GM12865 (cell line): ENCODE results near the gene WDR55.
"Not testable (repeated sequence)": the region's sequence is repeated elsewhere in the genome, so short reads cannot be mapped to it uniquely, and the experiment has no call there.

Source experiments
- DNase-seq: peaks from one replicate; pipeline ENCODE4 v3.0.0; 2010; ENCODE audit warnings: low read depth
- H3K4me3 ChIP-seq: 2 replicates; pipeline ENCODE4 v1.5.1; 2011; ENCODE audit warnings: mild to moderate bottlenecking, low read depth, low read length, control low read depth
- CTCF ChIP-seq: IDR thresholded peaks from 2 replicates; pipeline ENCODE4 v1.5.1; 2011; ENCODE audit warnings: low read length, control low read depth, low read depth, inconsistent platforms; ENCODE audit not compliant: insufficient read depth; ENCODE audit errors: missing control alignments

The WDR55 gene

DNA sequence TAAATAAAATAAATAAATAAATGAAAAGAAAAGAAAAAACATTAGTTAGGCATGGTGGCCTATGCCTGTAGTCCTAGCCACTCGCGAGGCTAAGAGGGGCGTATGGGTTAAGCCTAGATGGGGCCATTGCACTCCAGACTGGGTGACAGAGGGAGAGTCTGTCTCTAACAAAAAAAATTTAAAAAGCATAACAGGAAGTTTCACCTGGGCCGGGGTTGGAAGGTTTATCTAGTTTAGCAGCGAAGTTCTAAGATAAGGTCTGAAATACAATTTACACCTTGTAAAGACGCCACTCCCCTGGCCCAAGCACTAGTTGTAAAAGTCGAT, 53.5 kb downstream of the WDR55 start:
- TF ChIP-seq CTCF, result no peak
- no peak for DNase-seq
- H3K4me3 ChIP-seq, result no peak overlapping the region

DNA sequence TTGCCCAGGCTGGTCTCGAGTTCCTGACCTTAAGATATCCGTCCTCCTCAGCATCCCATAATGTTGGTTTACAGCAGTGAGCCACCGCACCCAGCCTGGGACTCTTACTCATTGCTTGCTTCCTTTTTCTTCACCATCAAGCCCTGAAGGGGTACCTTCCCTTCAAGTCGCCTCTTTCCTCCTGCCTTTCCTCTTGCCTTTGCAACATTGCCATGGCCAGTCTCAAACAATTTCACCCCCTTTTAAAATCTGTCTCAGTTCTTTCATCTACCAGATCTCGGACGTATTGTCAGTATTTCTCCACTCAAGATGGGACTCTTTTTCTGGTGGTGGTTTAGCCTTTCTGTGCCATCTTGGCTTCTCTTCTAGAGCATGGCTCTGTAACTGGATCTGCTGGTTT, 56.0 kb downstream of the WDR55 start:
- not testable (repeated sequence) for DNase-seq

DNA sequence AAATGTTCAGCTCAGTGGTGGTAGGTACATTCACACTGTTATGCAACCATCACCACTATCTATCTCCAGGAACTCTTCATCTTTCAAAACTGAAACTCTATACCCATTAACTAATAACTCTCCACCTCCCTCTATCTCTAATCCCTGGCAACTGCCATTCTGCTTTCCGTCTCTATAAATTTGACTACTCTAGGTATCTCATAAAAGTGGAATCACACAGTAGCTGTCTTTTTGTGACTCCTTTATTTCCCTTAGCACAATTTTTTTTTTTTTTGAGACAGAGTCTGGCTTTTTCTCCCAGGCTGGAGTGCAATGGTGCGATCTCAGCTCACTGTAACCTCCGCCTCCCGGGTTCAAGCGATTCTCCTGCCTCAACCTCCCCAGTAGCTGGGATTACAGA, 56.7 kb downstream of the WDR55 start:
- not testable (repeated sequence) for DNase-seq, H3K4me3 ChIP-seq

More for the DNA sequence above, 56.0 kb downstream of the WDR55 start:
- H3K4me3 ChIP-seq, result not testable (repeated sequence)
